Peyer's patch (tissue), 4 donors: ENCODE measurements around the gene PIAS4. TPM values are rescaled to one million over a fixed set of nuclear protein-coding genes. Genes with fewer than 3 reads are reported as not detected.

Experiments used
- DNase-seq, 3 donors: peaks; one replicate each; pipeline ENCODE4 v3.0.0-alpha.2; 2017 to 2019
- H3K27ac ChIP-seq, 4 donors: fragments of 200-600 bp; sonication (generic); one replicate each; pipeline ENCODE4 v1.5.1; 2016 to 2019
- H3K27me3 ChIP-seq, 2 donors: fragments of 200-600 bp; sonication (generic); one replicate each; pipeline ENCODE4 v1.5.1; 2019
- H3K36me3 ChIP-seq, 3 donors: fragments of 200-600 bp; sonication (generic); one replicate each; pipeline ENCODE4 v1.5.1; 2016 to 2019
- H3K4me1 ChIP-seq, 4 donors: fragments of 200-600 bp; sonication (generic); one replicate each; pipeline ENCODE4 v1.5.1; 2016 to 2019
- H3K4me3 ChIP-seq, 4 donors: fragments of 200-600 bp; sonication (generic); 1 replicate in 3 of 4; 2 replicates in 1 of 4; pipeline ENCODE4 v1.5.1; 2016 to 2019; ENCODE audit warnings: mild to moderate bottlenecking in 1 of 4
- H3K9me3 ChIP-seq, 4 donors: fragments of 200-600 bp; sonication (generic); one replicate each; pipeline ENCODE4 v1.5.1; 2016 to 2019; ENCODE audit warnings: mild to moderate bottlenecking in 1 of 4
- CTCF ChIP-seq, 6 experiments: fragments of 450-650 bp in 4 of 6; fragments of 200-600 bp in 2 of 6; sonication (generic) in 1 of 6; IDR thresholded peaks; one replicate each; pipeline ENCODE4 v1.5.1; 2017 to 2019; ENCODE audit warnings: antibody characterized with exemption in 6 of 6, mild to moderate bottlenecking in 3 of 6, moderate library complexity in 1 of 6
- POLR2A ChIP-seq, 2 donors: fragments of 450-650 bp; IDR thresholded peaks; one replicate each; pipeline ENCODE4 v1.5.1; 2017; ENCODE audit warnings: antibody characterized with exemption in 2 of 2, mild to moderate bottlenecking in 2 of 2, moderate library complexity in 2 of 2
- small RNA-seq, 2 donors: library from RNA; depleted of rRNA; stranded (forward); fragments of <200 nt; gene quantifications; one replicate each; pipeline ENCODE3, GENCODE V24; 2016
- total RNA-seq, 4 donors: library from RNA; depleted of rRNA; stranded (reverse); fragments of >200 nt; gene quantifications; one replicate each; pipeline ENCODE4 v1.1.0, GENCODE V29; 2016

PIAS4 gene
- total RNA-seq, 4 donors from 2014 or later, result 15.9 to 47.9 (median 24.2) TPM

DNA sequence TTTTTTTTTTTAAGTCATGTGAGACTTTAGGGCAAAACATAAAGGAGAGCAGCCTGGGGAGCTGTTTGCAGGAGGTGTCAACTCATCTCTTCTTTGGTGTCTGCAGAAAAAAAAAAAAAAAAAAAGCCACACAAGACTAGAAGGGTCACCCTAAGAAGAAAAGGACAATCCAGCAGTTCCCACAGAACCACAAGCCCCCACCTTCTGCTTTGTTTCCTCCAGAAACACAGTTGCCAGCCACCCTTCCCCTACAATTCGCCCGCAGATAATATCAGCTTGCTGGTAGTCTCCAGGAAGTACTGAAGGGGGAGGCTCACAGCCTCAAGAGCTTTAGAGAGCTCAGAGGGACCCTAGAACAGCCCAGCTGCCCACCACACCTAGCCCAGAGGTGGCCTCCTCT is 81.4 kb downstream of the PIAS4 start:
- Histone ChIP-seq H3K27me3 (no peaks in the 10 kb centered on the region), H3K27ac (peak overlapping the region; percentile 60 to 66 (median 64)), H3K9me3 (no peaks in the 10 kb centered on the region), H3K36me3 (peaks cover 0 to 43% (median 0%) of the 10 kb centered on the region in 3 donors), H3K4me3 (peak overlapping the region in 1 of 4 donors; percentile 22), H3K4me1 (peaks cover 6 to 30% (median 10%) of the 10 kb centered on the region in 4 donors)
- TF ChIP-seq CTCF (IDR thresholded peaks at IDR 0.05), result no peak
- no peak for TF ChIP-seq POLR2A (IDR thresholded peaks at IDR 0.05)
- DNase-seq, result peak in 2 of 3 donors; percentile 36 to 69

Small RNA genes within 50 kb of the gene (small RNA-seq; reads per million reads assigned to genes)
- gene SNORD37, result 4.2 to 12.7 reads per million in 2 donors

Other genes starting within 250 kb of the PIAS4 start
- 10 to 100 TPM; 28.5 to 48.1 (median 41.8) TPM for gene APBA3, start 246.0 kb upstream of the PIAS4 start, total RNA-seq
- 10 to 100 TPM; 21.4 to 58.5 (median 47.2) TPM for gene MRPL54, start 245.1 kb upstream of the PIAS4 start, total RNA-seq
- not detected for gene RAX2, start 235.5 kb upstream of the PIAS4 start, total RNA-seq
- 10 to 100 TPM in 1 of 4 donors, 1 to 10 TPM in 3; 2.5 to 13.1 (median 5.6) TPM for gene MATK, start 221.4 kb upstream of the PIAS4 start, total RNA-seq
- not detected for gene ZFR2, start 138.7 kb upstream of the PIAS4 start, total RNA-seq
- gene ATCAY, start 127.1 kb upstream of the PIAS4 start, total RNA-seq, result under 1 TPM in 2 of 4 donors, not detected in 2; 0.13 to 0.47 TPM
- not detected for gene NMRK2, start 74.7 kb upstream of the PIAS4 start, total RNA-seq
- 100 to 1,000 TPM in 1 of 4 donors, 10 to 100 TPM in 3; 61.3 to 106 (median 88.1) TPM for gene DAPK3, start 36.6 kb upstream of the PIAS4 start, total RNA-seq
- 1,000 to 10,000 TPM in 3 of 4 donors, 100 to 1,000 TPM in 1; 914 to 1,425 (median 1,203) TPM for gene EEF2, start 22.3 kb upstream of the PIAS4 start, total RNA-seq
- 100 to 1,000 TPM in 2 of 4 donors, 10 to 100 TPM in 2; 74.3 to 149 (median 96.1) TPM for gene ZBTB7A, start 59.2 kb downstream of the PIAS4 start, total RNA-seq
- gene MAP2K2, start 116.4 kb downstream of the PIAS4 start, total RNA-seq, result 100 to 1,000 TPM; 168 to 283 (median 220) TPM
- gene CREB3L3, start 145.9 kb downstream of the PIAS4 start, total RNA-seq, result 100 to 1,000 TPM in 3 of 4 donors, 10 to 100 TPM in 1; 45.4 to 528 (median 270) TPM
- gene SIRT6, start 174.8 kb downstream of the PIAS4 start, total RNA-seq, result 100 to 1,000 TPM in 1 of 4 donors, 10 to 100 TPM in 3; 55.3 to 115 (median 84.9) TPM
- gene ANKRD24, start 175.0 kb downstream of the PIAS4 start, total RNA-seq, result 1 to 10 TPM in 3 of 4 donors, under 1 TPM in 1; 0.83 to 3.9 (median 1.6) TPM
- gene EBI3, start 221.8 kb downstream of the PIAS4 start, total RNA-seq, result 10 to 100 TPM in 1 of 4 donors, 1 to 10 TPM in 2, not detected in 1; 1.4 to 12.4 (median 1.9) TPM
- gene YJU2, start 239.3 kb downstream of the PIAS4 start, total RNA-seq, result 10 to 100 TPM in 3 of 4 donors, 1 to 10 TPM in 1; 8.9 to 33.8 (median 24.1) TPM